Measurements from ENCODE around the gene APOBEC3B.
"Not testable (repeated sequence)": the region's sequence is repeated elsewhere in the genome, so short reads cannot be mapped to it uniquely, and the experiment has no call there.

APOBEC3B gene

DNA sequence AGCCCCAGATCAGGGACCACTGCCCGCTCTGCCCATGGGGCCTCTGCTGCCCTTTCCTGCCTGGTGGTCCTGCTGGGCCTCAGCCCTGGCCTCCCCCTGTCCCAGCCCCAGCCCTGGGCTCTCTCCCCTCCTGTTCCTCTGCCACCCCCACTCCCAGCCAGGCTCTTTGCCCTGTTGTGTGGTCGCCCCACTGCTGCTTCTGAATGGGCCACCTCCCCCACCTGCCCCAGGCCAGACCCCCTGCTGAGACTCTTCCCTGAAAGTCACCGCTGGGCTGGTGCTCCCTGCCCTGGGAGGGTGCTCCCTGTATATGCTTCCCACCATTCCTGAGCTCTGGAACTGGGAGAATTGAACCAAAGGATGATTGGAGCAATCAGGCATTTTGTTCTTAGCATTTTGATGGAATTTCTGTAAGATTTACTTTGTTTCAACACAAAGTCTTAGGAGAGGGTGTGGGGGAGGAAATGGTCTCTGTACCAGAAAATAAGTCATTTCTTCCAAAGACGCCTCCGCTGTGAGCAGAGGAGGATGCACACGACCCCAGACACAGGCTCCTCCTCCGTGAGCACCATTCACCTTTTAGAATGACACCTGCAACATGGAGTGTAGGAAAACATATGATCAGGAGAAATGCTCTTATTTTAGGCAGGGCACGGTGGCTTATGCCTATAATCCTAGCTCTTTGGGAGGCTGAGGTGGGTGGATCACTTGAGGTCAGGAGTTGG, 5.2 kb downstream of the APOBEC3B start:
- no peak for DNase-seq (ENCODE audit: low read depth in 1 of 2, low spot score in 1 of 2)

DNA sequence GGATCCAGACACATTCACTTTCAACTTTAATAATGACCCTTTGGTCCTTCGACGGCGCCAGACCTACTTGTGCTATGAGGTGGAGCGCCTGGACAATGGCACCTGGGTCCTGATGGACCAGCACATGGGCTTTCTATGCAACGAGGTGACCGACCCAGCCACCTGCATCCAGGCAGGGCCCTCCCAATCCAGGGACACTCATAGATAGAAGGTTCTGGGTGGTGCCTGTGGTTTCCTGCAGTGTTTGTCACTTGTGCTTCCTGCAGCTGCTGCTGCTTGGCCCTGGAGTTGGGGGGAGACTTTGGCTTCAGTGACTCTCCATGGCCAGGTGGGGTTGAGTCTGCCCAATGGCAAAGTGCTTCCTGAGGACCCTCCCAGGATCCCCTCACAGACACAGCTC, 7.3 kb downstream of the APOBEC3B start:
- DNase-seq (ENCODE audit: low read depth in 1 of 2, low spot score in 1 of 2), result no peak

- DNase-seq (ENCODE audit: low read depth in 1 of 2, low spot score in 1 of 2), result not testable (repeated sequence)
Measured at GRCh38 chr22:38992871-38993371, 10.8 kb downstream of the APOBEC3B start.

DNA sequence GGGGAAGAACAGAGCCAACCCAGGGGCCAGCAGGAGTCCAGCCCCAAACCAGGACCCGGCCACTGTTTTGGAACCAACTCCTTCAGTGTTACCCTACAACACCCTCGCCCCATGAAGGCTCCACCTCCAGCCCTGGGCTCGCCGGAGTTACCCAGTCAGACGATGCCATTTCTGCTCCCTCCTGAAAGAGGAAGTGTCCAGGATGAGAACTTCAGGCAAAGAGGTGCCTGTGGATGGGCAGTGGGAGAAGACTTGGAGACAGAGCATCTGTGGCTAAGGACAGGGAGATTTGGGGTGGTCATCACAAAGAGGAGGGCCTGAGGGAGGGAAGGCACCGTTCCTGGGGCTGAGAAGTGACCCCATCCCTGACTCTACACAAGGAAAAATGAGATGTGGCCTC, 14.0 kb downstream of the APOBEC3B start:
- DNase-seq (ENCODE audit: low read depth in 1 of 2, low spot score in 1 of 2), result no peak

DNA sequence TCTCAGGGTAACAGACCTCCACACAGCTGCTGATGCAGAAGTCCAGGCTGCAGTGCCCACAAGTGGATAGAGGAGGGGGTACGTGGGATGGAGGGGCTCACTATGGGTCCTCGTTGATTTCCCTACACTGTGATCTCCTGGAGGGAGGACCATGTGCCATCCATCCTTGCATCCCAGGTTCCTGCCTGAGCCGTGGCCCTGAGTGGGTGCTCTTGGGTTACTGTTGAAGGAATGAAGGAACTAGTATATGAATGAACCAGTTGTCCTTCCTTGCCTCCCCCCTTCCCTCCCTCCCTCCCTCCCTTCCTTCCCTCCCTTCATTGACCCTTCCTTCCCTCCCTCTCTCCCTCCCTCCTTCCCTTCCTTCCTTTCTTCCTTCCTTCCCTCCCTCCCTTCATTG, 15.4 kb downstream of the APOBEC3B start:
- DNase-seq (ENCODE audit: low read depth in 1 of 2, low spot score in 1 of 2), result no peak

GRCh38 chr22:39003165-39003638, 21.1 kb downstream of the APOBEC3B start:
- peak; percentile 43 to 61 for DNase-seq (ENCODE audit: low read depth in 1 of 2, low spot score in 1 of 2)

- no peak for DNase-seq (ENCODE audit: low read depth in 1 of 2, low spot score in 1 of 2)
Measured at GRCh38 chr22:39007177-39007576, 25.0 kb downstream of the APOBEC3B start.

DNA sequence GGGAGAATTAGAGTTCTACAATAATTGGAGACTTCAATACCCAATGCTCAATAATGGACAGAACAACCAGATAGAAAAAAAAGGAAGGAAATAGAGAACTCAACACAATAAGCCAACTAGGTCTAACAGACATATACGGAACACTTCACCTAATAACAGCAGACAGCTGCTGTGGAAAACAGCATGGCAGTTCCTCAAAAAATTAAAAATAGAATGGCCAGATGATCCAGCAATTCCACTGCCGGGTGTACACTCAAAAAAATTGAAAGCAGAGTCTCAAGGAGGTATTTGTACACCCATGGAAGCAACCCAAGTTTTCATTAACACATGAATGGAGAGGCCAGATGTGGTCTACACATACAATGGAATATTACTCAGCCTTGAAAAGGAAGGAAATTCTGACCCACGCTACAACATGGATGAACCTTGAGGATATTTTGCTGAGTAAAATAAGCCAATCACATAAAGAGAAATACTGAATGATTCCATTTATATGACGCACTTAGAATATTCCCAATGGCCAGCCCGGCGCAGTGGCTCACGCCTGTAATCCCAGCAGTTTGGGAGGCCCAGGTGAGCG, 26.2 kb downstream of the APOBEC3B start:
- not testable (repeated sequence) for DNase-seq (ENCODE audit: low read depth in 1 of 2, low spot score in 1 of 2)

- no peak for DNase-seq (ENCODE audit: low read depth in 1 of 2, low spot score in 1 of 2)
Measured at GRCh38 chr22:39010946-39011345, 28.8 kb downstream of the APOBEC3B start.

- no peak for DNase-seq (ENCODE audit: low read depth in 1 of 2, low spot score in 1 of 2)
Measured at GRCh38 chr22:39012533-39013511, 30.7 kb downstream of the APOBEC3B start.

- DNase-seq (ENCODE audit: low read depth in 1 of 2, low spot score in 1 of 2), result not testable (repeated sequence)
Measured at GRCh38 chr22:39013561-39013941, 31.4 kb downstream of the APOBEC3B start.

- DNase-seq (ENCODE audit: low read depth in 1 of 2, low spot score in 1 of 2), result peak; percentile 45 to 78
Measured at GRCh38 chr22:39013942-39014722, 32.0 kb downstream of the APOBEC3B start, which contains the start of gene APOBEC3C. Gene APOBEC3C (plus strand): TSS chr22:39014257. CDS start chr22:39014363, 106 bp downstream.

DNA sequence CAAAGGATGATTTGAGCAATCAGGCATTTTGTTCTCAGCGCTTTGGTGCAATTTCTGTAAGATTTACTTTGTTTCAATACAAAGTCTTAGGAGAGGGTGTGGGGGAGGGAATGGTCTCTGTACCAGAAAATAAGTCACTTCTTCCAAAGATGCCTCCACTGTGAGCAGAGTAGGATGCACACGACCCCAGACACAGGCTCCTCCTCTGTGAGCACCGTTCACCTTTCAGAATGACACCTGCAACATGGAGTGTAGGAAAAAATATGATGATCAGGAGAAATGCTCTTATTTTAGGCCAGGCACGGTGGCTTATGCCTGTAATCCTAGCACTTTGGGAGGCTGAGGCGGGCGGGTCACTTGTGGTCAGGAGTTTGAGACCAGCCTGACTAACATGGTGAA, 32.6 kb downstream of the APOBEC3B start:
- DNase-seq (ENCODE audit: low read depth in 1 of 2, low spot score in 1 of 2), result not testable (repeated sequence)

GRCh38 chr22:39016592-39016991, 34.4 kb downstream of the APOBEC3B start:
- DNase-seq (ENCODE audit: low read depth in 1 of 2, low spot score in 1 of 2), result no peak

GRCh38 chr22:39017596-39018365, 35.6 kb downstream of the APOBEC3B start:
- no peak for DNase-seq (ENCODE audit: low read depth in 1 of 2, low spot score in 1 of 2)

GRCh38 chr22:39020021-39020651, 38.0 kb downstream of the APOBEC3B start:
- not testable (repeated sequence) for DNase-seq (ENCODE audit: low read depth in 1 of 2, low spot score in 1 of 2)

- no peak for DNase-seq (ENCODE audit: low read depth in 1 of 2, low spot score in 1 of 2)
Measured at GRCh38 chr22:39021552-39022250, 39.6 kb downstream of the APOBEC3B start.

DNA sequence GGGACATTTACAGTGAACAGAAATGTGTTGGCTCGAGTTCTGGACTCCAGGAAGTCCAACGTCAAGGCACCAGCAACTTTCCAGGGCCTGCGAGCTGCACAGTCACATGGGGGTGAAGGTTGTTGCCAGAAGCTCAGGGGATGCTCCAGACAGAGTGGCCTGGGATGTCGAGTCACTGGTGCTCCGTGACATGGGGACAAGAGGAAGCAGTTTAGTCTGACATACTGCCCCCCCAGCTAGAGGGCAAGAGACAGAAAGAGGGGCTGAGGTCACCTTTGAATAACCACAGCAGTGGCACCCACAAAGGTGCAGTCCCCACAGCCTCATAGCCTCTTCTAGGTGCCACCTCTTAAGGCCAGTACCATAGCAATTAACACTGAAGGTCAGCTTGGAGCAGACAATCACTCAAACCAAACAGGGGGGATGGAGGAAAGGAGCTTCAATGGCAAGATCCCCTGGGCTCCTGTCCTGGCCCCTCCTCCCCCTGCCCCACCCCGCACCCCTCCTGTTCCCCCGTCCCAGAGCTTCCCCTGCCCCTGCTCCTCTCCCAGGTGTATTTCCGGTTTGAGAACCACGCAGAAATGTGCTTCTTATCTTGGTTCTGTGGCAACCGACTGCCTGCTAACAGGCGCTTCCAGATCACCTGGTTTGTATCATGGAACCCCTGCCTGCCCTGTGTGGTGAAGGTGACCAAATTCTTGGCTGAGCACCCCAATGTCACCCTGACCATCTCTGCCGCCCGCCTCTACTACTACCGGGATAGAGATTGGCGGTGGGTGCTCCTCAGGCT, 42.6 kb downstream of the APOBEC3B start:
- DNase-seq (ENCODE audit: low read depth in 1 of 2, low spot score in 1 of 2), result no peak

Data from activated CD4-positive, alpha-beta T cell treated with anti-CD3 and anti-CD28 coated beads, Interleukin-2, amount 50 U/mL, for 24 hours (primary cell).